ENCODE results near the gene XKR8.
"Not testable (repeated sequence)": the region's sequence is repeated elsewhere in the genome, so short reads cannot be mapped to it uniquely, and the experiment has no call there.

- not testable (repeated sequence) for TF ChIP-seq CTCF (conservative IDR thresholded peaks at IDR 0.05 in 1 of 2, IDR thresholded peaks at IDR 0.05 in 1 of 2; ENCODE audit: low read depth in 1 of 2, low read length in 2 of 2); EZH2 (IDR thresholded peaks at IDR 0.05; ENCODE audit: low read length, missing control alignments)
Measured at GRCh38 chr1:28003117-28003516, 43.3 kb downstream of the XKR8 start.
